BJ (cell line): Measurements from ENCODE around the gene INMT. TPM values are rescaled to one million over a fixed set of nuclear protein-coding genes. Genes with fewer than 3 reads are reported as not detected.

Experiments used
- CTCF ChIA-PET: fragments of 350-600 bp; formaldehyde crosslinking; extraction: SDS; loops from one replicate; lab custom pipeline; 2021; ENCODE audit warnings: antibody characterized with exemption, inconsistent platforms; lab: Yijun Ruan, JAX
- POLR2A ChIA-PET: fragments of 300-600 bp; sonication (Branson Sonifier 250); formaldehyde crosslinking; extraction: SDS; loops from one replicate; lab custom pipeline; 2021; ENCODE audit warnings: antibody characterized with exemption; lab: Charles Lee
- DNase-seq: peaks from one replicate; pipeline ENCODE4 v3.0.0-alpha.2; 2011; ENCODE audit warnings: low read depth
- H3K27me3 ChIP-seq: 2 replicates; pipeline ENCODE4 v1.6.0; 2011; ENCODE audit warnings: low read length; ENCODE audit not compliant: control insufficient read depth, insufficient read depth
- H3K36me3 ChIP-seq: 2 replicates; pipeline ENCODE4 v1.5.1; 2011; ENCODE audit warnings: low read length; ENCODE audit not compliant: control insufficient read depth, insufficient read depth
- H3K4me3 ChIP-seq: 2 replicates; pipeline ENCODE4 v1.5.1; 2011; ENCODE audit warnings: low read depth, mild to moderate bottlenecking, control low read depth, low read length
- polyA plus RNA-seq: library from polyadenylated mRNA; depleted of rRNA; stranded (reverse); fragments of >200 nt; gene quantifications from 2 replicates; pipeline ENCODE4 v1.2.3, GENCODE V29; 2011
- TF ChIP-seq, protein P1 (sequence below): IDR thresholded peaks from 2 replicates; pipeline ENCODE4 v1.5.1; 2011; ENCODE audit warnings: low read depth, mild to moderate bottlenecking, control low read depth, inconsistent platforms, low read length, moderate library complexity; ENCODE audit not compliant: insufficient read depth

INMT gene
- polyA plus RNA-seq, 1 experiment, result 1.3 TPM

DNA sequence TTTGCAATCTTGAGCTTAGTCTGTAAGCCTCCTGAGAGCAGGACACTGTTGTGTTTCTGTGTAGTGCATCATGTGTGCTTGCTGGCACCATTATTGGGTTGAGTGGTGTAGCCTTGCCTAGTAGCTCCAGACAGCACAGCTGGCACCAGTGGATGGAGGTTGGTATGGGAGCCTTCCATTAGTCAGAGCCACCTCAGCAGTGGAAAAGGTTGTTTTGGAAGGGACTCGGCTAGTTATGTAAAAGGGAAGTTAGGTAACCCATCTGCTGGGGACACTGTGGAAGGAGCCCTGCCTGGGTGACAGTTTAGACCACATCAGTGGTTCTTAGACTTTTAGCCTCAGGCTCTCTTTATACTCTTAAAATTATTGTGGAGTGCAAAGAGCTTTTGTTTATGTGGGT lies 35.6 kb downstream of the INMT start:
- CTCF ChIA-PET, result interaction anchor here (0.8 to 1.2 kb wide), 4 partner anchors 9 to 1712 kb away, joined by 3 to 6 read pairs (median 4); no protein-coding TSS in a partner anchor
- POLR2A ChIA-PET, result no interaction called here
- TF ChIP-seq, protein P1, sequence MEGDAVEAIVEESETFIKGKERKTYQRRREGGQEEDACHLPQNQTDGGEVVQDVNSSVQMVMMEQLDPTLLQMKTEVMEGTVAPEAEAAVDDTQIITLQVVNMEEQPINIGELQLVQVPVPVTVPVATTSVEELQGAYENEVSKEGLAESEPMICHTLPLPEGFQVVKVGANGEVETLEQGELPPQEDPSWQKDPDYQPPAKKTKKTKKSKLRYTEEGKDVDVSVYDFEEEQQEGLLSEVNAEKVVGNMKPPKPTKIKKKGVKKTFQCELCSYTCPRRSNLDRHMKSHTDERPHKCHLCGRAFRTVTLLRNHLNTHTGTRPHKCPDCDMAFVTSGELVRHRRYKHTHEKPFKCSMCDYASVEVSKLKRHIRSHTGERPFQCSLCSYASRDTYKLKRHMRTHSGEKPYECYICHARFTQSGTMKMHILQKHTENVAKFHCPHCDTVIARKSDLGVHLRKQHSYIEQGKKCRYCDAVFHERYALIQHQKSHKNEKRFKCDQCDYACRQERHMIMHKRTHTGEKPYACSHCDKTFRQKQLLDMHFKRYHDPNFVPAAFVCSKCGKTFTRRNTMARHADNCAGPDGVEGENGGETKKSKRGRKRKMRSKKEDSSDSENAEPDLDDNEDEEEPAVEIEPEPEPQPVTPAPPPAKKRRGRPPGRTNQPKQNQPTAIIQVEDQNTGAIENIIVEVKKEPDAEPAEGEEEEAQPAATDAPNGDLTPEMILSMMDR, result no peak
- Histone ChIP-seq H3K4me3 (no peak overlapping the region), H3K36me3 (peaks cover 8% of the 10 kb centered on the region), H3K27me3 (no peaks in the 10 kb centered on the region)
- DNase-seq, result no peak

DNA sequence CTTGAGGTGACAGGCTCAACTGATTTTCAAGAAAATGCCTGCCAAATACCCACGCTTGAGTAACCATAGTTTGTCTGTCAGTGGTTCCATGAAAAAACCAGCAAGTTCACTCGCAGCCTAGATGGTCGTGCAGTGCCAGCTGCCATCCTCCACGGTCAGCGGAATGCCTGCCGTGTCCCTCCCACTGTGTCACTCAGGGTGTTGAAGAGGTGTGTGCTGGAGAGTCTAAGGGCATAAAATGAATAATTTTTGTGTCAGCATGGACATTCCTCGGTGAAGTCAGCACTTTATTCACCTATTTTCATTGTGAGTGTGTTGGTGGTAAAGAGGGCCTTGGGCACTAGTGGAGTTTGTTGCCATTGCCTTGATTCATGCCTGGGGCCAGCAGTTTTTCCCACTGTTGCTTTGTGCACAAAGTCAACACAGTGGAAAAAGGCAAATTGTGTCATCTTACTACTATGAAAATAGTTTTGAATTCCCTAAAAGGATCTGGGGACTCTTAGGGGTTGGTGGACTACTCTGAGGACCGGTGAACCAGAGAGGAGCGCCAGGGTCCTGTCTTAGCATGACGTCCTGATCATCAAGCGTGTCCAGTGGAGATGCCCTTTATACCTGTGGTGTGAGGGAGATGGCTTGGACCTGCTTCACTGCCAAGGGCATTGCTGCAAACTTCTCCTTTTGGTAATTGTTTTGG lies 36.9 kb downstream of the INMT start:
- H3K4me3 ChIP-seq, result no peak overlapping the region
- no peak for DNase-seq
- ChIA-PET POLR2A (interaction anchor here (0.6 kb wide), 1 partner anchor 22 kb away, joined by 7 read pairs; no protein-coding TSS in a partner anchor), CTCF (interaction anchor here (0.9 kb wide), 1 partner anchor 11 kb away, joined by 3 read pairs; no protein-coding TSS in a partner anchor)
- H3K27me3 ChIP-seq, result no peaks in the 10 kb centered on the region
- peaks cover 7% of the 10 kb centered on the region for H3K36me3 ChIP-seq
- TF ChIP-seq, protein P1, result no peak

DNA sequence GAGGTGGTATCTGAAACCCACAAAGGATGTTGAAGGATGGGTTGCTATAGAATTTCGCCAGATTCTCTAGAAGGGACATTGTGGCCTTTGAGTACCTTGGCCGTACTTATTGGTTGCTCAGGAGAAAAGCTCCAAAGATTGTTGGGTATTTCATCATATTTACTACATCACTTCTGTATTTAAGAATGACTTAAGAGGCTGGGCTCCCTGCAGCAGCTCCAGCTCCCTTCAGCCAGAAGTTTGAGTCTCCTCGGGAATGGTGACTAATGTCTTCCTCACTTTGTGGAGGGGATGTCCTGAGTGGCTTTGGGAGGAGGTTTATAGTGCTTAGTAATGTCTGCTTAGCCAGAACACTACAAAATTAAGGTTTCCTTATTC lies 37.4 kb downstream of the INMT start:
- ChIA-PET CTCF (no interaction called here), POLR2A (interaction anchor here (0.6 kb wide), 1 partner anchor 22 kb away, joined by 7 read pairs; no protein-coding TSS in a partner anchor)
- Histone ChIP-seq H3K27me3 (no peaks in the 10 kb centered on the region), H3K36me3 (peaks cover 7% of the 10 kb centered on the region), H3K4me3 (no peak overlapping the region)
- TF ChIP-seq, protein P1, result no peak
- peak; percentile 67 for DNase-seq

DNA sequence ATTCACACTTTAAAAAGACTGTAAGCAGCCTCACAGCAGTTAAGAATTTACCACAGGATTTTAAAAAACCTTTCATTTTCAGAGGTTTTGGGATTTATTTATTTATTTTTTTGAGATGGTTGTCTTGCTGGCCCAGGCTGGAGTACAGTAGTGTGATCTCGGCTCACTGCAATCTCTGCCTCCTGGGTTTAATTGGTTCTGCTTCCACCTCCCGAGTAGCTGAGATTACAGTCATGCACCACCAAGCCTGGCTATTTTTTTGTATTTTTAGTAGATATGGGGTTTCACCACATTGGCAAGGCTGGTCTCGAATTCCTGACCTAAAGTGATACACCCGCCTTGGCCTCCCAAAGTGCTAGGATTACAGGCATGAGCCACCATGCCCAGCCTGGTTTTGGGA lies 38.4 kb downstream of the INMT start:
- TF ChIP-seq, protein P1, result no peak
- ChIA-PET CTCF (interaction anchor here (0.8 to 1.3 kb wide), 4 partner anchors 11 to 48 kb away, joined by 3 to 6 read pairs (median 4); no protein-coding TSS in a partner anchor), POLR2A (no interaction called here)
- DNase-seq, result no peak
- Histone ChIP-seq H3K36me3 (peaks cover 7% of the 10 kb centered on the region), H3K27me3 (no peaks in the 10 kb centered on the region), H3K4me3 (no peak overlapping the region)

DNA sequence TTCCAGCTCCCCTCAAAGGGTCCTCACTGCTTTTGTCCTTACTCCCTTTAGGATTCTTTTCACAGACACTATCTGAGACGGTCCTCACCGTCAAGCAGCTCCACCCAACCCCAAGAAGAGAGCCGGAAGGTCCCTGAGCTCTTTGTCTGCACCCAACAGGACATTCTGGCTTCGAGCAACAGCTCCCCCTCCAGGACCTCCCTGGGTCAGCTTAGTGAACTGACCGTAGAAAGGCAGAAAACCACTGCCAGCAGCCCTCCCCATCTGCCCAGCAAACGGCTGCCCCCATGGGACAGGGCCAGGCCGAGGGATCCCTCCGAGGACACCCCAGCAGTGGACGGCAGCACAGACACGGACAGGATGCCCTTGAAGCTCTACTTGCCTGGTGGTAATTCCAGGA lies 39.2 kb downstream of the INMT start:
- Histone ChIP-seq H3K36me3 (peaks cover 4% of the 10 kb centered on the region), H3K4me3 (no peak overlapping the region), H3K27me3 (no peaks in the 10 kb centered on the region)
- no peak for DNase-seq
- ChIA-PET POLR2A (no interaction called here), CTCF (interaction anchor here (0.8 to 1.5 kb wide), 6 partner anchors 10 to 343 kb away, joined by 3 to 6 read pairs (median 3); no protein-coding TSS in a partner anchor)
- TF ChIP-seq, protein P1, result no peak
